Measurements from ENCODE around the gene BOLA1. TPM values are rescaled to one million over a fixed set of nuclear protein-coding genes. Genes with fewer than 3 reads are reported as not detected.

Gene BOLA1
- total RNA-seq, 1 donor from 2014 or later: 10.1 TPM

DNA sequence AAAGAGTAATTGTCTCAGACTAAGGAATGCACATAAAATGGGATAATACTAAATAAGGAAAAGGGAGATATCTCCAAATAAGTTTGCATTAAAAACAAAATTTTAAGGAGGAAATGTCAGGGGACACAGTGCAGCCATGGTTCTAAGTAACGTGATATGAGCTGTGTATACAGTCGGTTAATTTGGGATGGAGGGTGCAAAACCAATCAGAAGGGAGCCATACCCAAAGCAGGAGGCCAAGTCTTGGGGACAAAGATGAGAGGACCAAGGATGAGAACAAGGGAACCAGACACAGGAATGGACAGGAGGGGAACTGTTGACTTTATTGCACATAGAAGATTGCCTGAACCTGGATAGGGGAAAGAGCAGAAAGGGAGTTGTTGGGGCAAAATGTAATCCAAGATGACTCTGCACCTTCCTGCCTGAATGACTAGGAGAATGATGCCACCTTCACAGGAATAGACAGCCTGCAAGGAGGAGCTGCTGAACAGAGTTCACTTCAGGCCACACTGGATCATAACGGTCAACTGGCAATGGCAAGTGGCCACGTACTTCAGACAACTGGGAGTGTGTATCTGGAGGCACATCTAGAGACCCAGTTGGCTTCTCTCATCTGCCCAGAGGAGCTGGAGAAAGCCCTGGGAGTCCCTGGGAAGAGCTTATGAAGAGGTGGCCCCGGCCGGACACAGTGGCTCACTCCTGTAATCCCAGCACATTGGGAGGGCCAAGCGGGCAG is 22.0 kb upstream of the BOLA1 start:
- Mint-ChIP-seq H3K36me3 (ENCODE audit: low read depth) (no peaks in the 10 kb centered on the region), H3K27me3 (ENCODE audit: low read depth) (no peaks in the 10 kb centered on the region), H3K27ac (ENCODE audit: unreplicated experiment) (no peak overlapping the region), H3K4me3 (no peak overlapping the region), H3K9me3 (no peaks in the 10 kb centered on the region), H3K4me1 (no peaks in the 10 kb centered on the region)
- TF ChIP-seq, protein P1, sequence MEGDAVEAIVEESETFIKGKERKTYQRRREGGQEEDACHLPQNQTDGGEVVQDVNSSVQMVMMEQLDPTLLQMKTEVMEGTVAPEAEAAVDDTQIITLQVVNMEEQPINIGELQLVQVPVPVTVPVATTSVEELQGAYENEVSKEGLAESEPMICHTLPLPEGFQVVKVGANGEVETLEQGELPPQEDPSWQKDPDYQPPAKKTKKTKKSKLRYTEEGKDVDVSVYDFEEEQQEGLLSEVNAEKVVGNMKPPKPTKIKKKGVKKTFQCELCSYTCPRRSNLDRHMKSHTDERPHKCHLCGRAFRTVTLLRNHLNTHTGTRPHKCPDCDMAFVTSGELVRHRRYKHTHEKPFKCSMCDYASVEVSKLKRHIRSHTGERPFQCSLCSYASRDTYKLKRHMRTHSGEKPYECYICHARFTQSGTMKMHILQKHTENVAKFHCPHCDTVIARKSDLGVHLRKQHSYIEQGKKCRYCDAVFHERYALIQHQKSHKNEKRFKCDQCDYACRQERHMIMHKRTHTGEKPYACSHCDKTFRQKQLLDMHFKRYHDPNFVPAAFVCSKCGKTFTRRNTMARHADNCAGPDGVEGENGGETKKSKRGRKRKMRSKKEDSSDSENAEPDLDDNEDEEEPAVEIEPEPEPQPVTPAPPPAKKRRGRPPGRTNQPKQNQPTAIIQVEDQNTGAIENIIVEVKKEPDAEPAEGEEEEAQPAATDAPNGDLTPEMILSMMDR (conservative IDR thresholded peaks at IDR 0.05): no peak
- no peak for DNase-seq (ENCODE audit: low read depth, low spot score)

- no peak overlapping the region for H3K27ac Mint-ChIP-seq (ENCODE audit: unreplicated experiment)
- no peak for DNase-seq (ENCODE audit: low read depth, low spot score)
- H3K9me3 Mint-ChIP-seq: no peaks in the 10 kb centered on the region
- TF ChIP-seq, protein P1 (conservative IDR thresholded peaks at IDR 0.05): no peak
- H3K4me3 Mint-ChIP-seq: no peak overlapping the region
- H3K27me3 Mint-ChIP-seq (ENCODE audit: low read depth): no peaks in the 10 kb centered on the region
- H3K4me1 Mint-ChIP-seq: no peaks in the 10 kb centered on the region
- no peaks in the 10 kb centered on the region for H3K36me3 Mint-ChIP-seq (ENCODE audit: low read depth)
Measured at GRCh38 chr1:149879556-149879955, 19.8 kb upstream of the BOLA1 start.

DNA sequence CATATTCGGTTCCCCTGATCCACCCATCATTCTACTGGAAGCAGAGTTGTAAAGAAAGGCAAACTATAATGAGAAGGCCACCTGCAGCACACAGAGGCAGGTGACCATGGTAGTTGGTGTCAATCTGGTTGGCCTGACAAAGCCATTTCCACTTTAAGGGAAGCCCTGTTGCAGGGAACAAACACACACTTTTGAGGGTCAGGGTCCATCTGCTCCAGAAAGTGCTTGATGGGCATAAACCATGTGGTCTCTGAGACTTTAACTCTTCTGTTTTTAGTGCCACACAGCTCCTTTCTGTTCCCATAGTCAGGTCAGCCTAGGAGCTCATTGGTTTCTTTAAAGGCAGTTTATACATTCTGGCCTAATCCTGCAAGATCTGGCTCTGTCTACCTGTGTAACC is 17.5 kb upstream of the BOLA1 start:
- peak overlapping the region; percentile 41 for H3K4me3 Mint-ChIP-seq

GRCh38 chr1:149883598-149884247 is 15.6 kb upstream of the BOLA1 start:
- DNase-seq (ENCODE audit: low read depth, low spot score): no peak
- H3K36me3 Mint-ChIP-seq (ENCODE audit: low read depth): no peaks in the 10 kb centered on the region
- H3K4me3 Mint-ChIP-seq: no peak overlapping the region
- no peak overlapping the region for H3K27ac Mint-ChIP-seq (ENCODE audit: unreplicated experiment)
- H3K4me1 Mint-ChIP-seq: no peaks in the 10 kb centered on the region
- H3K27me3 Mint-ChIP-seq (ENCODE audit: low read depth): no peaks in the 10 kb centered on the region
- H3K9me3 Mint-ChIP-seq: no peaks in the 10 kb centered on the region
- TF ChIP-seq, protein P1 (conservative IDR thresholded peaks at IDR 0.05): no peak

More for the DNA sequence above, 17.5 kb upstream of the BOLA1 start:
- DNase-seq (ENCODE audit: low read depth, low spot score): no peak
- no peak overlapping the region for H3K27ac Mint-ChIP-seq (ENCODE audit: unreplicated experiment)
- no peaks in the 10 kb centered on the region for H3K9me3 Mint-ChIP-seq
- H3K27me3 Mint-ChIP-seq (ENCODE audit: low read depth): no peaks in the 10 kb centered on the region
- H3K4me1 Mint-ChIP-seq: no peaks in the 10 kb centered on the region
- H3K36me3 Mint-ChIP-seq (ENCODE audit: low read depth): no peaks in the 10 kb centered on the region
- TF ChIP-seq, protein P1 (conservative IDR thresholded peaks at IDR 0.05): no peak

DNA sequence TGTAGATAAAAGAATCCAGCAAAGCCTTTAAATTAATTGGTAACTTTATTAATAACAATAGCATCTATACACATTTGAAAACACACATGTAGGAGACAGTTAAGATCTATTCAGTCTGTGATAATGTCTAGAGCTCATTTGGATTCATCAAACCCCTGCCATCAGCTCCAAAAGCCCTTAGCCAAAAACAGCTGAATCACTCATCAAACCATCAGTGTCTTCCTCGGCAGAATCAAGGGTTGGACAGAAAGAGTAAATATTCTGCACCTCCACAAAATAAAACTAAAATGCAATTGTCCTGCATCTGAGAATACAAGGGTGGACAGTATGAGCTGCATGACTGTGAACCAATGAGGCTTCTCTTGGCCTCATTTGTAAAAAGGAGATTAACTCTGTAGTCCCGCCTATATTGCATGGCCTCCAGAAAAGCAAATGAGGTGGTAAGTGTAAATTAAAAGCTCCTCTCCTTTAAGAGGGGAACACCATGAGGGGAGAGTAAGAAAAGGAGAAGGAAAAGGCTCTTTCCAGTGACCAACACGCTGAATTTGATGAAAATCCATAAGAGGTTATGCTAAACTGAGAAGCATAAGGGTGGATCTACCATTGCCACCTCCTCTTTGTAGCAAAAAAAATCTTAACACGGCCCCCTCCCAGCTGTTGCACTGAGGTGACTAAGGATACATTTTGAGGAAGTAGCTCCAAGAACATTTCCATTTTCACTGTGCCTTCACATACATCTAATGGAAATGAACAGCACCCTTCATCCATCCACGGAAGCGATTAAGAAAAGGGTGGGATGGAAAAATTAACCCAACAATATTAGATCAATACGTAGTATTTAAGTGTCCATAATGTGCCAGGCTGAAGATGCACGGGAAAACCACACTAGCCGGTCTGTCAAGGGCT is 14.7 kb upstream of the BOLA1 start:
- H3K27ac Mint-ChIP-seq (ENCODE audit: unreplicated experiment): no peak overlapping the region
- no peaks in the 10 kb centered on the region for H3K36me3 Mint-ChIP-seq (ENCODE audit: low read depth)
- DNase-seq (ENCODE audit: low read depth, low spot score): no peak
- no peaks in the 10 kb centered on the region for H3K27me3 Mint-ChIP-seq (ENCODE audit: low read depth)
- no peaks in the 10 kb centered on the region for H3K9me3 Mint-ChIP-seq
- TF ChIP-seq, protein P1 (conservative IDR thresholded peaks at IDR 0.05): no peak
- H3K4me3 Mint-ChIP-seq: no peak overlapping the region
- H3K4me1 Mint-ChIP-seq: peaks cover 1% of the 10 kb centered on the region

Measured in neural crest cell (in vitro differentiated cells).